Measurements from ENCODE around the gene WFIKKN2. TPM values are rescaled to one million over a fixed set of nuclear protein-coding genes. Genes with fewer than 3 reads are reported as not detected.

Gene WFIKKN2
- total and polyA plus RNA-seq, 2 experiments from 2014 or later: 0.34 TPM; not detected in 1

GRCh38 chr17:50843150-50843905, 7.9 kb downstream of the WFIKKN2 start:
- peaks cover 14% of the 10 kb centered on the region for H3K4me1 ChIP-seq (ENCODE audit: low read depth)
- TF ChIP-seq CTCF (IDR thresholded peaks at IDR 0.05; ENCODE audit: low read depth, low read length): no peak
- H3K9me3 ChIP-seq (ENCODE audit: low read depth): no peaks in the 10 kb centered on the region
- no peaks in the 10 kb centered on the region for H3K27me3 ChIP-seq
- no peak overlapping the region for H3K27ac ChIP-seq
- H3K4me3 ChIP-seq: no peak overlapping the region
- DNase-seq (ENCODE audit: low read depth in 1 of 2, low spot score in 1 of 2): no peak
- no peaks in the 10 kb centered on the region for H3K36me3 ChIP-seq

- Histone ChIP-seq H3K36me3 (no peaks in the 10 kb centered on the region), H3K4me3 (no peak overlapping the region), H3K27me3 (no peaks in the 10 kb centered on the region), H3K4me1 (ENCODE audit: low read depth) (peaks cover 14% of the 10 kb centered on the region), H3K9me3 (ENCODE audit: low read depth) (no peaks in the 10 kb centered on the region), H3K27ac (no peak overlapping the region)
- no peak for TF ChIP-seq CTCF (IDR thresholded peaks at IDR 0.05; ENCODE audit: low read depth, low read length)
- no peak for DNase-seq (ENCODE audit: low read depth in 1 of 2, low spot score in 1 of 2)
Measured at GRCh38 chr17:50844117-50844700, 8.8 kb downstream of the WFIKKN2 start.

- H3K27me3 ChIP-seq: no peaks in the 10 kb centered on the region
- H3K27ac ChIP-seq: peak overlapping the region; percentile 74
- peak in 1 of 2 donors; percentile 34 for DNase-seq (ENCODE audit: low read depth in 1 of 2, low spot score in 1 of 2)
- no peak overlapping the region for H3K4me3 ChIP-seq
- no peaks in the 10 kb centered on the region for H3K36me3 ChIP-seq
- TF ChIP-seq CTCF (IDR thresholded peaks at IDR 0.05; ENCODE audit: low read depth, low read length): no peak
- no peaks in the 10 kb centered on the region for H3K9me3 ChIP-seq (ENCODE audit: low read depth)
- peaks cover 18% of the 10 kb centered on the region for H3K4me1 ChIP-seq (ENCODE audit: low read depth)
Measured at GRCh38 chr17:50845240-50846147, 10.1 kb downstream of the WFIKKN2 start.

GRCh38 chr17:50847566-50847965, 12.2 kb downstream of the WFIKKN2 start:
- H3K27me3 ChIP-seq: no peaks in the 10 kb centered on the region
- H3K36me3 ChIP-seq: no peaks in the 10 kb centered on the region
- no peak overlapping the region for H3K27ac ChIP-seq
- H3K9me3 ChIP-seq (ENCODE audit: low read depth): no peaks in the 10 kb centered on the region
- no peak for DNase-seq (ENCODE audit: low read depth in 1 of 2, low spot score in 1 of 2)
- no peak overlapping the region for H3K4me3 ChIP-seq
- H3K4me1 ChIP-seq (ENCODE audit: low read depth): peaks cover 26% of the 10 kb centered on the region
- no peak for TF ChIP-seq CTCF (IDR thresholded peaks at IDR 0.05; ENCODE audit: low read depth, low read length)

- no peak overlapping the region for H3K27ac ChIP-seq
- no peaks in the 10 kb centered on the region for H3K27me3 ChIP-seq
- TF ChIP-seq CTCF (IDR thresholded peaks at IDR 0.05; ENCODE audit: low read depth, low read length): no peak
- no peak for DNase-seq (ENCODE audit: low read depth in 1 of 2, low spot score in 1 of 2)
- H3K4me1 ChIP-seq (ENCODE audit: low read depth): peaks cover 26% of the 10 kb centered on the region
- no peaks in the 10 kb centered on the region for H3K9me3 ChIP-seq (ENCODE audit: low read depth)
- H3K4me3 ChIP-seq: no peak overlapping the region
- no peaks in the 10 kb centered on the region for H3K36me3 ChIP-seq
Measured at GRCh38 chr17:50848039-50848438, 12.7 kb downstream of the WFIKKN2 start.

All from cardiac muscle cell (in vitro differentiated cells and primary cell).